NB4 (cell line): ENCODE measurements around the gene CELA3A.
A peak's percentile ranks its signal among the peaks of the same experiment; 100 is the strongest.

ENCODE experiments used
- DNase-seq: peaks from one replicate; pipeline ENCODE4 v3.0.0; 2010; ENCODE audit warnings: low read depth
- H3K4me3 ChIP-seq: one replicate; pipeline ENCODE4 v1.5.1; 2011; ENCODE audit warnings: mild to moderate bottlenecking, low read depth, low read length, moderate library complexity
- MYC ChIP-seq: IDR thresholded peaks from 2 replicates; pipeline ENCODE4 v1.6.1; 2011; ENCODE audit warnings: low read depth, low read length
- POLR2A ChIP-seq: IDR thresholded peaks from 2 replicates; pipeline ENCODE4 v1.6.1; 2011; ENCODE audit warnings: mild to moderate bottlenecking; ENCODE audit not compliant: insufficient read length; ENCODE audit errors: extremely low read depth
- TF ChIP-seq, protein P1 (sequence below): IDR thresholded peaks from 2 replicates; pipeline ENCODE4 v1.6.1; 2011; ENCODE audit warnings: low read depth, low read length
- TF ChIP-seq, protein P2 (sequence below): IDR thresholded peaks from one replicate; pipeline ENCODE4 v1.5.1; 2012; ENCODE audit warnings: low read depth, low read length

Gene CELA3A

DNA sequence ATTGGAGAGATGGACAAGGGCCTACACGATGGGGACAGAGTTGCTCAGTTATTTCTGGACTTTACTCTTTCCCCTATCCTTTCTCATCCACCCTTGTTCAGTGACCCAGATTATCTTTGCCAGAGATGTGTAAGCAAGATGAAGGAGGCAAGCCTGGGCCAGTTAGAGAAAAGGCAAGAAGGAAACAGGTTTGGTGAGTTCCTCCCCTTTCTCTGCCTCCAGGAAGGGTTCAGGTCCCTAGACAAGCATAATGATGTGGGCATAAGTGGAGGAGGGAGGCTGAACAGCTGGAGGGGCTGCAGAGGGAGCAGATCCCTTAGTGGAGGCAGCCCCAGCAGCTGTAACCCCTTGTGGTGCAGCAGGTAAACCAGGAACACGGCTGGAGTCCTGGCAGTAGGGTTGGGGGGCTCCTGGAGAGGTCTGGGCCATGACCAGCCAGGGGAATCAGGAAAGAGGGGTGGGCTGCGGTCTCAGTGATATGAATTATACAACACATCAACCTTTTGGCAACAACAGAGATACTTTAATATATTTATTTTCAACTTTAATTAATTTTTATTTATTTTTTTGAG, 41.8 kb downstream of the CELA3A start:
- TF ChIP-seq POLR2A (no peak), MYC (no peak)
- TF ChIP-seq, protein P1, sequence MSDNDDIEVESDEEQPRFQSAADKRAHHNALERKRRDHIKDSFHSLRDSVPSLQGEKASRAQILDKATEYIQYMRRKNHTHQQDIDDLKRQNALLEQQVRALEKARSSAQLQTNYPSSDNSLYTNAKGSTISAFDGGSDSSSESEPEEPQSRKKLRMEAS: no peak
- TF ChIP-seq, protein P2, sequence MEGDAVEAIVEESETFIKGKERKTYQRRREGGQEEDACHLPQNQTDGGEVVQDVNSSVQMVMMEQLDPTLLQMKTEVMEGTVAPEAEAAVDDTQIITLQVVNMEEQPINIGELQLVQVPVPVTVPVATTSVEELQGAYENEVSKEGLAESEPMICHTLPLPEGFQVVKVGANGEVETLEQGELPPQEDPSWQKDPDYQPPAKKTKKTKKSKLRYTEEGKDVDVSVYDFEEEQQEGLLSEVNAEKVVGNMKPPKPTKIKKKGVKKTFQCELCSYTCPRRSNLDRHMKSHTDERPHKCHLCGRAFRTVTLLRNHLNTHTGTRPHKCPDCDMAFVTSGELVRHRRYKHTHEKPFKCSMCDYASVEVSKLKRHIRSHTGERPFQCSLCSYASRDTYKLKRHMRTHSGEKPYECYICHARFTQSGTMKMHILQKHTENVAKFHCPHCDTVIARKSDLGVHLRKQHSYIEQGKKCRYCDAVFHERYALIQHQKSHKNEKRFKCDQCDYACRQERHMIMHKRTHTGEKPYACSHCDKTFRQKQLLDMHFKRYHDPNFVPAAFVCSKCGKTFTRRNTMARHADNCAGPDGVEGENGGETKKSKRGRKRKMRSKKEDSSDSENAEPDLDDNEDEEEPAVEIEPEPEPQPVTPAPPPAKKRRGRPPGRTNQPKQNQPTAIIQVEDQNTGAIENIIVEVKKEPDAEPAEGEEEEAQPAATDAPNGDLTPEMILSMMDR: no peak
- no peak overlapping the region for H3K4me3 ChIP-seq
- DNase-seq: no peak

DNA sequence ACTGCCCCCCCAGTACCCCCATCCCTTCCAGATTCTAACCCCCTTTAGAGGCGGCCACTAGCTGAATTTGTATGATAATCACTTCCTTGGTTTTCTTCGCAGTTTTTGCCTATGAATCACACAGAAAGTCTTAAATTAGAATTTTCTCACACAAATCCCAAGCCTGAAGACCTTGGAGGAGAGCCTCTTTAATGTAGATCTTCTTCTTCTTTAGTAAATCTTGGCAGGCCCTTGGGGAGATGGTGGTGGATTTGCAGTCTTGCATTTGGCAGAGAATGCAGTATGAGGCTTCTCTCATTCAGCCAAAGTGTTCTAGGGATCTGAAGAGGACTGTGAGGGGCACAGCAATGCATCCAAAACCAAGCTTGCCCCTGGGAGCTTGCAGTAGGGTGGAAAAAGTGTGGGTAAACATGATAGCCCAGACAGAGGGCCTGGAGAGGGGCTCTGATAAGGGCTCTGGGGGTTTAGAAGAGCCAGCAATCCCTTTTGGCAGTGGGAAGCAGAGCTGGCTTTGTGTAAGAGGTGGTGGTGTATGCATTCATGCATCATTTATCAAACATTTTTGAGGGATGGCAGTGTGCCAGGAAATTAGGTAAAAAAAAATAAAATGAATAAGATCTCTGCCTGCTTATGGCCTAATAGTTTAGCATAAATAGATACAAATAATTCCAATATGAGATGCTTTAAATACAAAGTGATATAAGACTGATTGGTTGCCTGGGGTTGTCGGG, 43.4 kb downstream of the CELA3A start:
- TF ChIP-seq, protein P1: no peak
- H3K4me3 ChIP-seq: no peak overlapping the region
- DNase-seq: no peak

DNA sequence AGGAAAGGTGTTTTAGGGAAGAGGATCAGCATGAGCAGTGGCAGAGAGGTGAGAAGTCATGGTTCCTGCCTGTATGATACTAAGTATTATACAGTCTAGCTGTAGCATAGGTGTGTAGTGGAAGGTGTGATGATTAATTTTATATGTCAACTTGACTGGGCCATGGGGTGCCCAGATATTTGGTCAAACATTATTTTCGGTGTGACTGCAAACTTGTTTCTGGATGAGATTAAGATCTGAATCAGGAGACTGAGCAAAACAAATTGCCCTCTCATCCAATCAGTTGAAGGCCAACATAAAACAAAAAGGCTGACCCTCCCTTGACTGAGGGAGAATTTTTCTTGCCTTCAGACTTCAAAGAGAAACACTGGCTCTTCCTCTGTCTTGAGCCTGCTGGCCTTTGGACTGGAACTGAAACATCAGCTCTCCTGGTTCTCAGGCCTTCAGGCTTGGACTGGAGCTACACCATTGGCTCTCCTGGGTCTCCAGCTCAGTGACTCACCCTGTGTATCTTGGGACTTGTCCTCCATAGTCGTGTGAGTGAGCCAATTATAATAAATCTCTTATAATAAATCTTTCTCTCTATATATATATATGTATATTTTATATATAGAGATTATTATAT, 44.3 kb downstream of the CELA3A start:
- TF ChIP-seq, protein P2: no peak
- TF ChIP-seq, protein P1: no peak
- TF ChIP-seq POLR2A (no peak), MYC (no peak)
- DNase-seq: no peak
- H3K4me3 ChIP-seq: no peak overlapping the region

DNA sequence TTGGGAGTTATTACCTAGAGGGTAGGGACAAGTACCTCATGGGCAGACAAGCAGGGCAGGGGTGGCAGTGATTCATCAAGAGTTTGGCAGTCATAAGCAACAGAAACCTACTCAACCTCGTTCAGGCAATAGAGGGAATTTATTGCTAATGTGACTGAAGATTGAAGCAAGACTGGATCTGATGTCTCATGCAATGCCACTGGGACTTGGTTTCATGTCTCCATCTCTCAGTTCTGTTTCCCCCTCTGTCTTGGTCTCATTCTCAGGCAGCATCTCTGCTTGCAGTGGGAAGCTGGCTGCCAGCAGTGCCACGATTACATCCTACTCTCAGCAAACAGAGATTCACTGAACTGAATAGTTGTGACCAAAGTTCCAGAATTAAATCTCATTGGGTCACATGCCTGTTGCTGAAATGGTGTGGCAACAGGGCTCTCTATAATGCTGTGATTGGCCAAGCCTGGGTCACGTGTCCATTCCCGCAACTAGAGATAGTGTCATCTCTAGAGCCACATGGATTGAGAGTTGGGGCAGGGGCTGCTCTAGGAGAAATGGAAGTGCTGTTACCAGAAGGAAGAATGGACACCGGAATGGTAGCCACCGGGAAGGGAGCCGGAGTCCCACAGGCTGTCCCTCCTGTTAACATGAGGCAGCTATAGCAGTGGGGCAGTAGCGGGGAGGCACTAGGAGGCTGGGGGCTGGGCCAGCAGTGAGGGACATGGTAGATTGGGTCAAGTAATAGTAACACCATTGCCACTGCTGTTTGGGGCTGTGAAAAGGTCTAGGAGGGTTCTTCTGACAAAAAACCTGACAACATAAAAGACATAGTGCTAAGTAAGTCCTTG, 47.1 kb downstream of the CELA3A start:
- TF ChIP-seq POLR2A (no peak), MYC (no peak)
- TF ChIP-seq, protein P1: peak; percentile 38; the same call in 1 of the 2 replicates
- TF ChIP-seq, protein P2: no peak
- no peak overlapping the region for H3K4me3 ChIP-seq
- DNase-seq: peak; percentile 16

DNA sequence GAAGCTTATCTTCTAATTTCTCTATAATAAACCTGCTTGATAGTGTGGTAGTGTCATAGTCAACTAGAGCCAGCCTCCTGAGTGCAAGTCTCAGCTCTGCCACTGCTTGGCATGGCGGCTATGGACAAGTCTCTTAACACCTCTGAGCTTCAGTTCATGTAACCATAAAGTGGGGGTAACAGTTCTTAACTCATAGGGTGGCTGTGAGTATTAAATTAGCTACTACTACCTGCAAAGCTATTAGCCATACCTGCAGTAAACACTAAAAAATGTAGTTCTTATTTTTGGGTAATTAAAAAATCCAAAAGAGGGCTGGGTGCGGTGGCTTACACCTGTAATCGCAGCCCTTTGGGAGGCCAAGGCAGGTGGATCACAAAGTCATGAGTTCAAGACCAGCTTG, 48.9 kb downstream of the CELA3A start:
- no peak for DNase-seq
- H3K4me3 ChIP-seq: no peak overlapping the region
- TF ChIP-seq, protein P1: no peak
- TF ChIP-seq POLR2A (no peak), MYC (no peak)
- TF ChIP-seq, protein P2: no peak
